Activated CD8-positive, alpha-beta T cell treated with anti-CD3 and anti-CD28 coated beads, Interleukin-2, amount 10 ng/mL, durations not matched to agents 7 days and 5 days (primary cell): ENCODE results near the gene SCAMP5. TPM values are rescaled to one million over a fixed set of nuclear protein-coding genes. Genes with fewer than 3 reads are reported as not detected.

ENCODE experiments used
- ATAC-seq: fragments of 150-1000 bp; cut with Tn5 transposase; one replicate; pipeline ENCODE4 v1.10.0; 2021; ENCODE audit warnings: moderate library complexity
- CTCF ChIA-PET: fragments of 350-600 bp; sonication (Branson Sonifier 250); formaldehyde crosslinking; loops from one replicate; lab custom pipeline; 2021; ENCODE audit warnings: antibody characterized with exemption; lab: Charles Lee
- POLR2A ChIA-PET: fragments of 350-600 bp; sonication (Branson Sonifier 250); formaldehyde crosslinking; loops from one replicate; lab custom pipeline; 2021; ENCODE audit warnings: antibody characterized with exemption; lab: Charles Lee
- DNase-seq: peaks from one replicate; pipeline ENCODE4 v3.0.0-alpha.2; 2020
- H3K27ac Mint-ChIP-seq: one replicate; pipeline ENCODE4 v1.8.0; 2021; ENCODE audit warnings: mild to moderate bottlenecking, mixed read lengths
- H3K27me3 Mint-ChIP-seq: one replicate; pipeline ENCODE4 v1.8.0; 2021; ENCODE audit warnings: low read depth, mixed read lengths
- H3K36me3 Mint-ChIP-seq: one replicate; pipeline ENCODE4 v1.8.0; 2021; ENCODE audit warnings: low read depth, mixed read lengths
- H3K4me1 Mint-ChIP-seq: one replicate; pipeline ENCODE4 v1.8.0; 2021; ENCODE audit warnings: low read depth, mixed read lengths
- H3K4me3 Mint-ChIP-seq: one replicate; pipeline ENCODE4 v1.8.0; 2021; ENCODE audit warnings: mild to moderate bottlenecking, mixed read lengths
- H3K9me3 Mint-ChIP-seq: one replicate; pipeline ENCODE4 v1.8.0; 2022; ENCODE audit warnings: mixed read lengths; ENCODE audit not compliant: insufficient read depth
- total RNA-seq, 2 experiments: library from RNA; stranded (reverse); gene quantifications; one replicate each; pipeline ENCODE4 v1.2.3, GENCODE V29; 2021

Gene SCAMP5
- total RNA-seq, 2 experiments from 2014 or later = 1.1 TPM

DNA sequence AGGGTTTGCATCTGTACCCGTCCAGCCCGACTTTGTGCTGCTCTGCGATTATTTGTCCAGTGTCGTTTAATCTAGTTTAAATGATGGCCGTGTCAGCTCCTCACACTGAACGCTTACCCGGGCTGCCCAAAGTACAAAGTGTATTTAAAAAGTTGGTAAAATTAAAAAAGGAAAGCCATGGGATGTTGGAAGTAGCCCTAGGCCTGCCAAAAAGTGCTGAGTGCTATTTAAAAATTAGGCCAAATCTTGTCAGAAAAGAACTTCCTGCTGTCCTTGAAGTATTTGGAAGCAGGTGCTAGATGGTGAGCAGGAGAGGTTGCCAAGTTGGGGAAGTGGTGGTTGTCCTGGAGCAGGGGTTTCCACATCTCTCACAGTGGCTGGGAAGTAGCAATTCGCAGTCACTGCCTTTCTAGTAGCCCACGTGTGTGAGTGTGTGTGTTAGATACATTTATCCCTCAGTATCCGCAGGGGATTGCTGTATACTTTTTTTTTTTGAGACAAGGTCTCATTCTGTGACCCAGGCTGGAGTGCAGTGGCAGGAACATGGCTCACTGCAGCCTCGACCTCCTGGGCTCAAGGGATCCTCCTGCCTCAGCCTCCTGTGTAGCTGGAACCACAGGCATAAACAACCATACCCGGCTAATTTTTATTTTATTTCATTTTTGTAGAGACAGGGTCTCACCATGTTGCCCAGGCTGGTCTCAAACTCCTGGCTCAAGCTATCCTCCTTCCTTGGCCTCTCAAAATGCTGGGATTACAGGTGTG is 28.7 kb downstream of the SCAMP5 start:
- H3K27ac Mint-ChIP-seq = peak overlapping the region; percentile 93
- DNase-seq = no peak
- ChIA-PET CTCF (interaction anchor here (0.9 to 8.3 kb wide), 8 partner anchors 9 to 180 kb away, joined by 3 to 94 read pairs (median 6); partner anchors contain the start of gene C15orf39), POLR2A (interaction anchor here (0.9 to 1.9 kb wide), 22 partner anchors 9 to 616 kb away, joined by 3 to 11 read pairs (median 4); partner anchors contain the start of genes C15orf39, IMP3, MAN2C1 and RPP25)
- peaks cover 27% of the 10 kb centered on the region for H3K4me1 Mint-ChIP-seq
- no peaks in the 10 kb centered on the region for H3K27me3 Mint-ChIP-seq
- H3K9me3 Mint-ChIP-seq = no peaks in the 10 kb centered on the region
- peak; percentile 5 for ATAC-seq
- H3K4me3 Mint-ChIP-seq = peak overlapping the region; percentile 86
- peaks cover 5% of the 10 kb centered on the region for H3K36me3 Mint-ChIP-seq

DNA sequence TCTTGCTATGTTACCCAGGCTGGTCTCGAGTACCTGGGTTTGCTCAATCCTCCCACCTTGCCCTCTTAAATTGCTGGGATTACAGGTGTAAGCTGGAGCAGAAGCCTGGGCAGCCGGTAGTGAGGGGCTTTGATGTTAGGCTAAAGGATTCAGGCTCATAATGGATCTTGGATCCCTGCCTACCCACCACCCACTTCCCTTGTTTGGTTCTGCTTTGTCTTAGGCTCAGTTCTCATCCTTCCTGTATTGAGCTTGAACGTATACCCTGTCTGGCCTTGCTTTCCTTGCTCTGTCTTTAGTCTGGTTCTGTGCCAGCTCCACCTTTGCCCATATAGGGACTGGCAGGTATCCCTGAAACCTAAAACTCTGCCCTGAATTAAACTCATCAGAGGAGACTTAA is 29.7 kb downstream of the SCAMP5 start:
- Mint-ChIP-seq H3K27me3 (no peaks in the 10 kb centered on the region), H3K9me3 (no peaks in the 10 kb centered on the region), H3K4me3 (peak overlapping the region; percentile 86), H3K27ac (peak overlapping the region; percentile 73), H3K36me3 (peaks cover 11% of the 10 kb centered on the region), H3K4me1 (peaks cover 34% of the 10 kb centered on the region)
- ATAC-seq (no peak), DNase-seq (no peak)
- ChIA-PET CTCF (interaction anchor here (1.2 to 8.3 kb wide), 6 partner anchors 9 to 179 kb away, joined by 3 to 94 read pairs (median 8); partner anchors contain the start of gene SCAMP5), POLR2A (interaction anchor here (1.0 to 1.1 kb wide), 4 partner anchors 12 to 178 kb away, joined by 3 to 7 read pairs (median 4); no protein-coding TSS in a partner anchor)

DNA sequence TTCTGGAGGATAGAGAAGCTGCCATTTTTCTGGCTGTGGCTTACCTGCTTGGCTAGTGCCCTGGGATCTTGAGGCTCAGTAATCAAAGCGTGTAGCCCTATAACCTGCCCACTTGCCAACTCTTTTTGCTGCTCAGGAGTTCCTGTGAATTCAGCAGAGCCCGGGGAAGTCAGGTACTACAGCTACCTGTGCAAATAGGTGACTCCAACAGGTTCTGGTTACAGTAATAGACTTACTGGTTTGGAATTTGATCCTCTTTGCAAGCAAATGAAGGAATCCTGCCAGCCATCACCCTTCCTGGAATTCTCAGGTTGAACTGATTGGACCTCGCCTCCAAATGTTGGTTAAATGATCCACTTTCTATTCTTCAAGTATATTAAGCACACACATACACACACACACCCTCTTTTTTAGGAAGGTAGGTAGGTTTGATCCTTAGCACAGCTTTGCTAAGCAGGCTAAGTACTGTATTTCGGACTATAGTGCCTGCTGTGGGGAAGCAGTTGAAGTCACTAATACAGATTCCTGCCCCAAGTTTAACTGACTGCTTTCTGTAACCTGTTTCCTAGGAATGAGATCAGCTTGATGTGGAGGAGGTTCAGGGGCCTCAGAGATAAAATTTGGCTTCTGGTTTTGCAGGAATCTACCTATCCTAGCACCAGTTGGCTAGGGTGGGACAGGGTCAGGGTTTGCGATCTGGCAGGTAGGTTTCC is 30.3 kb downstream of the SCAMP5 start:
- Mint-ChIP-seq H3K27me3 (no peaks in the 10 kb centered on the region), H3K27ac (peak overlapping the region; percentile 73), H3K9me3 (no peaks in the 10 kb centered on the region), H3K4me3 (peak overlapping the region; percentile 86), H3K4me1 (peaks cover 34% of the 10 kb centered on the region), H3K36me3 (peaks cover 13% of the 10 kb centered on the region)
- POLR2A ChIA-PET = interaction anchor here (0.9 to 1.1 kb wide), 4 partner anchors 12 to 249 kb away, joined by 3 to 7 read pairs (median 4); no protein-coding TSS in a partner anchor
- ATAC-seq (no peak), DNase-seq (no peak)
- CTCF ChIA-PET = interaction anchor here (1.3 to 8.3 kb wide), 5 partner anchors 8 to 178 kb away, joined by 3 to 94 read pairs (median 8); partner anchors contain the start of gene SCAMP5

DNA sequence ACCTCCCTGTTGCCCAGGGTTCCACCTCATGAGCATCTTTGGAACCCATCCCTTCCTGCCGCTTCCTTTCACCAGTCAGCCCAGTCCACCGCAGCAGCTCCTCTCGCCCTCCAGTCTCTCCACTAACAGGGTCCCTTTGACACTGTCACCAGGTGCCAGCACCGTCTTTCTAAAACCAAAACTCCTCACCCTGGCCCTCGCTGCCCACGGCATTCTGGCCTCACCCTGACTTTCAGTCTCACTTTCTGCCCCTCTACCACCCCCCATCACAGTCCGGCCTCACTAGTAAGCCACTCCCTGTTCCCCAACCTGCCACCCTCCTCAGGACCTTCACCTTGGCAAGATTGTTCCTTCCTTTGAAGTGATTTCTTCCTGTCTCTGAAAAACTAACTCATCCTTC is 32.2 kb downstream of the SCAMP5 start:
- Mint-ChIP-seq H3K9me3 (no peaks in the 10 kb centered on the region), H3K4me3 (no peak overlapping the region), H3K4me1 (peaks cover 48% of the 10 kb centered on the region), H3K27me3 (no peaks in the 10 kb centered on the region), H3K36me3 (peaks cover 29% of the 10 kb centered on the region), H3K27ac (peak overlapping the region; percentile 29)
- ATAC-seq (no peak), DNase-seq (no peak)
- POLR2A ChIA-PET = interaction anchor here (0.5 to 0.7 kb wide), 2 partner anchors 9 to 188 kb away, joined by 3 read pairs; no protein-coding TSS in a partner anchor
- CTCF ChIA-PET = interaction anchor here (1.0 to 8.3 kb wide), 4 partner anchors 10 to 176 kb away, joined by 3 to 94 read pairs (median 19); partner anchors contain the start of gene C15orf39

DNA sequence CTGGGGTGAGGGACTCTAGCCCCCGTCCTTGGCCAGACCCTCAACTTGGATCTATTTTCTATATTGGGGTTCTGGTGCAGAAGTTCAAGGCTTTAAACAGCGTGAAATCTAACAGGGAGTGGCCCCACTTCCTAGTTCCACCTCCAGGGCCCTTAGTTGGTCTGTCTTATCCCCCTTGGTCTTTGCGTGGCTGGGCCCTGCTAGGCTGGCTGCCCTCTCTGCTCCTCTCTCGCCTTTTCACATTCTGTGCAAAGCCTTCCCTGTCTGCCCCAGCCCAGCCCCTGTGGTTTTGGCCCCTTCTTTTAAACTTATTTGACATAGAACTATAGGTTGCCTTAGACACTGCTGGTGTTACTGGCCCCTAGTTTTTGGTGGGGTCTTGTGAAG is 33.6 kb downstream of the SCAMP5 start:
- peaks cover 33% of the 10 kb centered on the region for H3K36me3 Mint-ChIP-seq
- POLR2A ChIA-PET = interaction anchor here (0.6 to 2.4 kb wide), 2 partner anchors 14 to 175 kb away, joined by 4 to 23 read pairs; no protein-coding TSS in a partner anchor
- peak overlapping the region; percentile 75 for H3K27ac Mint-ChIP-seq
- H3K27me3 Mint-ChIP-seq = no peaks in the 10 kb centered on the region
- H3K4me1 Mint-ChIP-seq = peaks cover 50% of the 10 kb centered on the region
- no peak overlapping the region for H3K4me3 Mint-ChIP-seq
- DNase-seq (no peak), ATAC-seq (peak; percentile 27)
- no peaks in the 10 kb centered on the region for H3K9me3 Mint-ChIP-seq
- CTCF ChIA-PET = interaction anchor here (0.7 to 8.3 kb wide), 17 partner anchors 9 to 423 kb away, joined by 3 to 94 read pairs (median 6); partner anchors contain the start of genes C15orf39 and MAN2C1

DNA sequence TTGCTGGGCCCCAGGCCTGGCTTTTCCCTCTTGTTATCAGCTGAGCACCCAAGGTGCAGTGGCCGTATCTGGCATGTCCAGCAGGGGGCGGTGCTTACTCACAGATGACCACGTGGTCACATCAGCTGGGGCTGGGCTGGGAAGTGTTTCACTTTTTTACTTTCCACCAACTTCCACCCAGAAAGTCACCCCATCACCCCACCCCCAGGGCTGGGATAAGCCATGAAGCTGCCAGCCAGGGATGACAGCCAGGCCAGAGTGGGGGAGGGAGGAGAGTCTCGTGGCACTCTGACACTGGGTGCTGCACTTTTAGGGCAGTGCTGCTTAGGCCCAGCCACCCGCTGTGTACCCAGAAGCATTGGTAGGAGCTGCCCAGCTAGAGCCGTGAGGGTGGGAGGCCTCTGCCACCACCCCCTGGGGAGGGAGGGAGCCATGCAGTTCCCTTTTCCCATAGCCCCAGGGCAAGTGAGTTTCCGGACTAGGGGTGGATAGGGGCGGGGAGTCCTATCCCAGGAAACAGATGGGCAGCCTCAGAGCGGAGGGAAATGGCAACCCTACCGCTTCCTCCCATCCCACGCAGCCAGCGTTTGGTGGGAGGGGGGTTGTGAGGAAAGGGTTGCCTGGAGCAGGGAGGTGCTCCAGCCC is 34.1 kb downstream of the SCAMP5 start:
- H3K4me1 Mint-ChIP-seq = peaks cover 48% of the 10 kb centered on the region
- H3K36me3 Mint-ChIP-seq = peaks cover 30% of the 10 kb centered on the region
- ChIA-PET POLR2A (interaction anchor here (0.6 to 2.4 kb wide), 3 partner anchors 14 to 174 kb away, joined by 4 to 23 read pairs (median 4); partner anchors contain the start of gene C15orf39), CTCF (interaction anchor here (0.6 to 8.3 kb wide), 19 partner anchors 8 to 422 kb away, joined by 3 to 94 read pairs (median 5); partner anchors contain the start of genes C15orf39 and MAN2C1)
- peak overlapping the region; percentile 75 for H3K27ac Mint-ChIP-seq
- no peaks in the 10 kb centered on the region for H3K27me3 Mint-ChIP-seq
- peak; percentile 85 for ATAC-seq
- peak; percentile 91 for DNase-seq
- H3K9me3 Mint-ChIP-seq = no peaks in the 10 kb centered on the region
- H3K4me3 Mint-ChIP-seq = no peak overlapping the region

DNA sequence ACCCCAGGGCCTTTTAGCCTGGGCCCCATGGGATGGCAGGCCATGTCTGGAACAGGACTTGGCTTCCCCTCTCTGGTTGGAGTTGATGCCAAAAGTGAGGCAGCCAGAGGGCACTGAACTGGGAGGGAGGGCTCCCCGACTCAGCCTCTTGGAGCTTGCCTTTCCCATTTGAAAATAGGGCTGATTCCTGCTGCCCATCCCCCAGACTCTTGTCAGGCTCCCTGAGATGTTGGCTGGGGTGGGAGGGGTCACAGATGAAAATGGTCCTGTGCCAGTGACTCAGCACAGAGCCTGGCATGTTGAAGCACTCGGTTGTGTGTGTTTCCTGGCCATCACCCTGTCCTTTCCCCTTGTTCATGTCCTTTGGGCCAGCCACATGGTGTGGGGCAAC is 34.7 kb downstream of the SCAMP5 start:
- Mint-ChIP-seq H3K36me3 (peaks cover 30% of the 10 kb centered on the region), H3K27me3 (no peaks in the 10 kb centered on the region), H3K4me1 (peaks cover 44% of the 10 kb centered on the region), H3K9me3 (no peaks in the 10 kb centered on the region), H3K27ac (peak overlapping the region; percentile 22), H3K4me3 (no peak overlapping the region)
- CTCF ChIA-PET = interaction anchor here (0.6 to 8.3 kb wide), 13 partner anchors 8 to 338 kb away, joined by 3 to 94 read pairs (median 6); partner anchors contain the start of genes C15orf39 and MAN2C1
- POLR2A ChIA-PET = interaction anchor here (0.8 to 2.4 kb wide), 3 partner anchors 172 to 200 kb away, joined by 3 to 23 read pairs (median 4); partner anchors contain the start of gene C15orf39
- ATAC-seq (no peak), DNase-seq (no peak)

DNA sequence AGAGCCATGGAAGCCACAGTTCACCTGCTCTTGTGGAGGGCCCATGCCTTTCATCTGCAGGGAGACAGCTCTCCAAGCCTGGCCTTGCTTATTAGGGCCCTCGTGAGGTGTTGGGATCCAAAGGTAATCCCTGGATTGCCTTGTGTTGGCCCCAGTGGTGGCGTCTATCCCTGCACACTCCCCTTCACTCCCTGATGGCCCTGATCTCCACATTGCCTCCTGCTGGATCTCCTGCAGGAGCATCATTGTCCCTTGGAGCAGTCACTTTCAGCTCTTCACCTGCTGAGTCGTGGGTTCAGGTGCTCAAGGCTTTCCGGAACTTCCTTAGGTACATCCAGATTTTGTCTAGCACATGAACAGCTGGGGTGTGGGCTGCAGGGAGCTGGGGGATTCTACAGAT is 35.1 kb downstream of the SCAMP5 start:
- CTCF ChIA-PET = interaction anchor here (1.3 to 8.3 kb wide), 6 partner anchors 14 to 245 kb away, joined by 3 to 94 read pairs (median 18); partner anchors contain the start of gene C15orf39
- POLR2A ChIA-PET = interaction anchor here (0.8 to 2.4 kb wide), 3 partner anchors 171 to 200 kb away, joined by 3 to 23 read pairs (median 4); partner anchors contain the start of gene C15orf39
- Mint-ChIP-seq H3K4me3 (no peak overlapping the region), H3K36me3 (peaks cover 30% of the 10 kb centered on the region), H3K27me3 (no peaks in the 10 kb centered on the region), H3K27ac (peak overlapping the region; percentile 22), H3K4me1 (peaks cover 42% of the 10 kb centered on the region), H3K9me3 (no peaks in the 10 kb centered on the region)
- ATAC-seq = no peak
- DNase-seq = no peak

DNA sequence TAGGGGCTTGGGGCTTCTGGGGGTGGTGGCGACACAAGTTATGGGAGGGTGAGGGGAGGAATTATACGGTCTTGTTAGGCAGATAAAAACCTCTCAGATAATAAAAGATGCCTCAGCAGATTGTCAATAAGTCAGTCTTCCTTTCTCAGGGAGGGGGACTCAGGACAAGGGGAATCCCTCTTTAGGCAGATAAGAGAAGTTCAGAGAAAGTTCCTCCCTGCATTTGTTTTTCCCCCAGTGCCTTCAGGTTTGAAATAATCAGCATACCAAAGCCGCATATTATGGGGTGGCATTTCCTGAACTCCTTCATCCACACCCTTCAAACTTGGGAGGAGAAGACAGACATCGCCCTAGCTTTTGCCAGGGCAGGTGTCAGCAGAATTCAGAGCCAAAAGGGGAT is 36.5 kb downstream of the SCAMP5 start:
- H3K36me3 Mint-ChIP-seq = peaks cover 37% of the 10 kb centered on the region
- H3K9me3 Mint-ChIP-seq = no peaks in the 10 kb centered on the region
- no peaks in the 10 kb centered on the region for H3K27me3 Mint-ChIP-seq
- H3K4me3 Mint-ChIP-seq = no peak overlapping the region
- no peak for ATAC-seq
- CTCF ChIA-PET = interaction anchor here (1.0 to 4.5 kb wide), 5 partner anchors 10 to 172 kb away, joined by 3 to 39 read pairs (median 5); partner anchors contain the start of gene C15orf39
- H3K27ac Mint-ChIP-seq = peak overlapping the region; percentile 1
- POLR2A ChIA-PET = interaction anchor here (1.0 to 1.5 kb wide), 2 partner anchors 11 to 170 kb away, joined by 3 read pairs; partner anchors contain the start of gene C15orf39
- no peak for DNase-seq
- H3K4me1 Mint-ChIP-seq = peaks cover 49% of the 10 kb centered on the region

DNA sequence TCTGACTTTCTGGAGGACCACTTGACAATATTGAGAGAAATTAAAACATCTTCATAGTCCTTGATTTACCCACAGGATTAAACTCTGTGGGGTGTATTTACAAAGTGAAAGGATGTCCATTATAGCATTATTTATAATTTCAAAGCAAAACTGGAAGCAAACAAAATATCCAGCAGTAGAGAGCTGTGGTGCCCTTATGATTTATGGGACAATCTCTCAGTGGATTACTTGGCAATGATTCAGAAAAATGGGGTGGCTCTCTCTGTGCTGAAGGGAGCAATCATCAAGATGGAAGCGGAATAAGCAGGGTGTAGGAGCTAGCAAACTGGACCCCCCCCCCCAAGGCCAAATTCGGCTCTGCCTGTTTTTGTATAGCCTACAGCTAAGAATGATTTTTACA is 37.0 kb downstream of the SCAMP5 start:
- no peak for DNase-seq
- Mint-ChIP-seq H3K36me3 (peaks cover 41% of the 10 kb centered on the region), H3K27ac (peak overlapping the region; percentile 39), H3K4me3 (no peak overlapping the region), H3K27me3 (no peaks in the 10 kb centered on the region), H3K9me3 (no peaks in the 10 kb centered on the region), H3K4me1 (peaks cover 53% of the 10 kb centered on the region)
- CTCF ChIA-PET = interaction anchor here (1.5 to 4.3 kb wide), 2 partner anchors 9 to 168 kb away, joined by 5 to 39 read pairs; partner anchors contain the start of gene C15orf39
- ATAC-seq = no peak
- POLR2A ChIA-PET = interaction anchor here (0.6 to 1.5 kb wide), 3 partner anchors 11 to 169 kb away, joined by 3 read pairs; partner anchors contain the start of gene C15orf39
